ENCODE data around the gene ALG10B. TPM values are rescaled to one million over a fixed set of nuclear protein-coding genes. Genes with fewer than 3 reads are reported as not detected.

The ALG10B gene
- 3.7 to 5.9 TPM (median 5.1 TPM) in 5 replicates for total RNA-seq (2022; extraction: Qiagen RNA extraction)

GRCh38 chr12:38316391-38317129 lies at the start of gene ALG10B:
Gene ALG10B (plus strand): TSS chr12:38316774. CDS start chr12:38316894, 120 bp downstream.

Measured in A549 treated with Hydrocortisone at 1 μM for 4 hours (cell line).